Measurements from ENCODE around the gene MYO18B. TPM values are rescaled to one million over a fixed set of nuclear protein-coding genes. Genes with fewer than 3 reads are reported as not detected.

The MYO18B gene
- total RNA-seq, 1 donor from 2014 or later, result not detected

DNA sequence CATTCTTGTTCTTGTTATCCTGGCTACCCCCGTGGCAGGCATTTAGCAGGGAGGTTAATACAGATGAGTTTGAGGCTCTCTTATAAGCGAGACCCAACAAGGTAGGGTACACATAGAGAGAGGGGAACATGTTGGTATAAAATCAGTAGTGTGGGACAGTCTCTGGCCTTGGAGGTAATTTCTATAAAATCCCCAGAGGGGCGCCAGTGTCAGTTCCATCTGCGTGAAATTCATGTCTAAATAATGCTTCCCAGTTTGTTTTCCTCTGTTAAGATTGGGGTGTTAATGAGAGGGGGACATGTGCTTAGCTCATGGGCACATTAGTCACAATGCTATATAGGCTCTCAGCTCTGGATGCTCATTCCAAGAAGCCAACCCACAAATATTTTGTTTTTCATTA lies 150.7 kb downstream of the MYO18B start:
- TF ChIP-seq, protein P1, sequence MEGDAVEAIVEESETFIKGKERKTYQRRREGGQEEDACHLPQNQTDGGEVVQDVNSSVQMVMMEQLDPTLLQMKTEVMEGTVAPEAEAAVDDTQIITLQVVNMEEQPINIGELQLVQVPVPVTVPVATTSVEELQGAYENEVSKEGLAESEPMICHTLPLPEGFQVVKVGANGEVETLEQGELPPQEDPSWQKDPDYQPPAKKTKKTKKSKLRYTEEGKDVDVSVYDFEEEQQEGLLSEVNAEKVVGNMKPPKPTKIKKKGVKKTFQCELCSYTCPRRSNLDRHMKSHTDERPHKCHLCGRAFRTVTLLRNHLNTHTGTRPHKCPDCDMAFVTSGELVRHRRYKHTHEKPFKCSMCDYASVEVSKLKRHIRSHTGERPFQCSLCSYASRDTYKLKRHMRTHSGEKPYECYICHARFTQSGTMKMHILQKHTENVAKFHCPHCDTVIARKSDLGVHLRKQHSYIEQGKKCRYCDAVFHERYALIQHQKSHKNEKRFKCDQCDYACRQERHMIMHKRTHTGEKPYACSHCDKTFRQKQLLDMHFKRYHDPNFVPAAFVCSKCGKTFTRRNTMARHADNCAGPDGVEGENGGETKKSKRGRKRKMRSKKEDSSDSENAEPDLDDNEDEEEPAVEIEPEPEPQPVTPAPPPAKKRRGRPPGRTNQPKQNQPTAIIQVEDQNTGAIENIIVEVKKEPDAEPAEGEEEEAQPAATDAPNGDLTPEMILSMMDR (IDR thresholded peaks at IDR 0.05), result no peak
- no peak overlapping the region for H3K27ac ChIP-seq
- ATAC-seq, result no peak
- H3K9me3 ChIP-seq, result no peaks in the 10 kb centered on the region
- H3K27me3 ChIP-seq (ENCODE audit: low read depth), result no peaks in the 10 kb centered on the region
- DNase-seq, result no peak
- H3K4me3 ChIP-seq, result no peak overlapping the region
- H3K4me1 ChIP-seq, result no peaks in the 10 kb centered on the region
- intact Hi-C loops (cut with DNase I), result no loop called here
- H3K36me3 ChIP-seq, result no peaks in the 10 kb centered on the region

DNA sequence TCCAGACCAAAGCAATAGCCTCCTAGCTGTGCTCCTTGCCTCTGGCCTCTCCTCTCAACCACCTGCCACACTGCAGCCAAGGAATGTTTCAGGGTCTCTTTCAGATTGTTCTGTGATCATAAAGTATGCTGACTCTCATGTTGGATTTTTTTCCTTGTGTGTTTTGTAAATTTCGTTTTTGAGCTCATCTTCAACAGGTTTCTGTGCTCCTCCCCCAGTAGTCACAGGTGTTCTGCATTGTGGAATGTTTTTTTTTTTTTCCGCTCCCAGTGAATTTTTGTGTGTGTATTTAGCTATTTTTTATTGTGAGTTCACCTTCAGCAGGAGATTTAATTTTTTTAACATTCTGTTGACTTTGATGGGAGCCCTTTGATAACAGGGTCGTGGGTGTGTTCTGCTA lies 153.7 kb downstream of the MYO18B start:
- intact Hi-C loops (cut with DNase I), result no loop called here
- Histone ChIP-seq H3K4me1 (no peaks in the 10 kb centered on the region), H3K9me3 (no peaks in the 10 kb centered on the region), H3K36me3 (no peaks in the 10 kb centered on the region), H3K4me3 (no peak overlapping the region), H3K27ac (no peak overlapping the region), H3K27me3 (ENCODE audit: low read depth) (no peaks in the 10 kb centered on the region)
- ATAC-seq (no peak), DNase-seq (no peak)
- TF ChIP-seq, protein P1 (IDR thresholded peaks at IDR 0.05), result no peak

DNA sequence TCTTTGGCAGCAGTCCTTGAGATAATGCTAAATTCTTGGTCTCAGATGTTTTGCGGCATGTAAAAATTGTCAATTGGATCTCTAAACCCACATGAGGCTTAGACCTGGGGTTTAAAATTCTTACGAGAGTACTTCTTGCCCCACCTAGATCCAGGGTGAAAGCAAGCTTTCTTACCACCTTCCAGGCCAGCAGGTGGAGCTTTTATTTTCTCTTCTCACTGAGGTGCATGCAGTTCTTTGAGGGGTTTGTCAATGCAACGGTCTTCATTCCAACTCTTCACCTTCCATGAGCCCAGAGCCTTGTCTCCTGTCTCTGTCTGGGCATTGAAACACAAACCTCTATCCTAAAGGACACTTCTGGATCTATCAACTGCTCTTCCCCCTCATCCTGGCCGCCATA lies 154.1 kb downstream of the MYO18B start:
- DNase-seq (no peak), ATAC-seq (no peak)
- TF ChIP-seq, protein P1 (IDR thresholded peaks at IDR 0.05), result no peak
- Histone ChIP-seq H3K4me1 (no peaks in the 10 kb centered on the region), H3K27ac (no peak overlapping the region), H3K4me3 (no peak overlapping the region), H3K36me3 (no peaks in the 10 kb centered on the region), H3K27me3 (ENCODE audit: low read depth) (no peaks in the 10 kb centered on the region), H3K9me3 (no peaks in the 10 kb centered on the region)
- intact Hi-C loops (cut with DNase I), result no loop called here

DNA sequence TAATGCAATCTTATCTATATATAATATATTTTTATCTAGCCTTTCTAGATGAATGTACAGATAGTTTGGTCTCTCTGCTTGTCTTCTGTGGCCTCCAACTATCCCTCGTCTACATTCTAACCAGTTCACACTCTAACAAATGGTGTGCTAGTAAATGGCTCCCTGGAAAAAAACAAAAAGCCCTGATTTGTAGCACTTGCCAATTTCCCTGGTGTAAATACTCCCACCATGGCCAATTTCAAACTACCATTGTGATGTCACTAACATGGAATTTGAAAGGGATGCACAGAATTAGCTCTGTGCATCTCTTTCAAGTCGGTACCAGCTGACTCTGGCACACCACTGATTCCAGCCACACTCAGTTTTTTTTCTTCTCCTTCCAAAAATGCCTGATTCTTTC lies 154.6 kb downstream of the MYO18B start:
- DNase-seq (no peak), ATAC-seq (no peak)
- H3K4me3 ChIP-seq, result no peak overlapping the region
- no peaks in the 10 kb centered on the region for H3K9me3 ChIP-seq
- H3K4me1 ChIP-seq, result no peaks in the 10 kb centered on the region
- TF ChIP-seq, protein P1 (IDR thresholded peaks at IDR 0.05), result no peak
- no peak overlapping the region for H3K27ac ChIP-seq
- intact Hi-C loops (cut with DNase I), result no loop called here
- H3K27me3 ChIP-seq (ENCODE audit: low read depth), result no peaks in the 10 kb centered on the region
- no peaks in the 10 kb centered on the region for H3K36me3 ChIP-seq

DNA sequence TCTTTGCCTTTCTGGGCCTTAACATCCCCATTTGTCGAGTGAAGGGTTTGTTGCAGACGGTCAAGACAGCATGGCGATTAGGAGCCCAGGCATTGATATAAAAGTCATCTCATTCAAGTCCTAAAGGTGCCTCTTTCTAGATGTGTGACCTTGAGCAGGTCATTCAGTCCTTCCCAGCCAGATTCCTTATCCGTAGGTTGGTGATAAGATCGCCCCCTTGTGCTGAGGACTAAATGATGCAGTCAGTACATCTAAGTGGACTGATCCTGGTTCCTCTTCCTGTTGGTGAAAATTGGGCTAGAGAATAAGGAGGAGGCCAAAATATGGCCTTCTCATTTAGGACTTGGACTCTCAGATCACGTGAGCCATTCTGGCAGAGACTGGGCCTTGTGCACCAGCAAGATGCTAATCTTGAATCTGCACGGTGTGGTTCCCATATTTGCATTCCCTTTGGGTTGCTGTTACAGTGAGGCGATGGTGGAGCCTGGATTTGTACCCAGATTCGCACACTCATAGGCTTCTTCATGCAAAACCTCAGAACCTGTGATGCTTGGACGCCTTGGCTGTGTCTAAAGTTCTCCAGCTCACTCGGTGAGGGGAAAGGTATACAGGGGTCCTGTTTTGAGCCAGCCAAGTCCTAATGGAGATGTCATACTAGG lies 156.8 kb downstream of the MYO18B start:
- Histone ChIP-seq H3K4me3 (no peak overlapping the region), H3K36me3 (no peaks in the 10 kb centered on the region), H3K9me3 (no peaks in the 10 kb centered on the region), H3K27me3 (ENCODE audit: low read depth) (peaks cover 11% of the 10 kb centered on the region), H3K4me1 (no peaks in the 10 kb centered on the region), H3K27ac (no peak overlapping the region)
- TF ChIP-seq, protein P1 (IDR thresholded peaks at IDR 0.05), result peak; percentile 7
- no peak for DNase-seq
- intact Hi-C loops (cut with DNase I), result no loop called here
- ATAC-seq, result no peak

All from lower lobe of right lung (tissue), 2 donors.